ENCODE measurements around the gene FOXI2.

DNA sequence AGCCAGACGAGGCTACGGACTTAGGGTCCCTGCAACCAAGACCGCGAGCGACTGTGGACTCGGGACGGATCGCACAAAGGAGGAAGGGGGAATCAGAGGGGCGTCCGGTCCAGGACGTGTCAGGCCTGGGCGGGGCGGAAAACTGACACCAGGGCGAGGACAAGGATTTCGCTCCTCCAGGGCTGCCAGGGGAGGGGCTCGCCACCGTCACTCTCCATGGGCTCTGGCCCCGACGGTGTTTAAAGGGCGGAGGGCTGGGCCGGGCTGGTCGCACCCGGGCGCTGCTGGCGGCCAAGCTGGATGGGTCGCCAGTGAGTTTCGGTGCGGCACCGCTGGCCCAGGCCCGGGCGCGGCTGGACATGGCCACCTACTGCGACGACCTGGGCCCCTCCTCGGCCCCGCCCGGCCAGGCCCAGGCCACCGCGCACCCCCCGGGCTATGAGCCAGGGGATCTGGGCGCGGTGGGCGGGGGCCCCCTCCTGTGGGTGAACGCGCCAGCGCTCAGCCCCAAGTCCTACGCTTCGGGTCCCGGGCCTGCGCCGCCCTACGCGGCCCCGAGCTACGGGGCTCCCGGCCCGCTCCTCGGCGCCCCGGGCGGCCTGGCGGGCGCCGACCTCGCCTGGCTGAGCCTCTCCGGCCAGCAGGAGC is at the start of gene FOXI2:
- no peak for TF ChIP-seq GATA3 (IDR thresholded peaks at IDR 0.05; ENCODE audit: low read depth, low read length)
- TF ChIP-seq GATA2 (IDR thresholded peaks at IDR 0.05; ENCODE audit: low read depth, low read length): no peak
